ENCODE data around the gene PTGES.
"Not testable (repeated sequence)": the region's sequence is repeated elsewhere in the genome, so short reads cannot be mapped to it uniquely, and the experiment has no call there.

PTGES gene, protein sequence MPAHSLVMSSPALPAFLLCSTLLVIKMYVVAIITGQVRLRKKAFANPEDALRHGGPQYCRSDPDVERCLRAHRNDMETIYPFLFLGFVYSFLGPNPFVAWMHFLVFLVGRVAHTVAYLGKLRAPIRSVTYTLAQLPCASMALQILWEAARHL

DNA sequence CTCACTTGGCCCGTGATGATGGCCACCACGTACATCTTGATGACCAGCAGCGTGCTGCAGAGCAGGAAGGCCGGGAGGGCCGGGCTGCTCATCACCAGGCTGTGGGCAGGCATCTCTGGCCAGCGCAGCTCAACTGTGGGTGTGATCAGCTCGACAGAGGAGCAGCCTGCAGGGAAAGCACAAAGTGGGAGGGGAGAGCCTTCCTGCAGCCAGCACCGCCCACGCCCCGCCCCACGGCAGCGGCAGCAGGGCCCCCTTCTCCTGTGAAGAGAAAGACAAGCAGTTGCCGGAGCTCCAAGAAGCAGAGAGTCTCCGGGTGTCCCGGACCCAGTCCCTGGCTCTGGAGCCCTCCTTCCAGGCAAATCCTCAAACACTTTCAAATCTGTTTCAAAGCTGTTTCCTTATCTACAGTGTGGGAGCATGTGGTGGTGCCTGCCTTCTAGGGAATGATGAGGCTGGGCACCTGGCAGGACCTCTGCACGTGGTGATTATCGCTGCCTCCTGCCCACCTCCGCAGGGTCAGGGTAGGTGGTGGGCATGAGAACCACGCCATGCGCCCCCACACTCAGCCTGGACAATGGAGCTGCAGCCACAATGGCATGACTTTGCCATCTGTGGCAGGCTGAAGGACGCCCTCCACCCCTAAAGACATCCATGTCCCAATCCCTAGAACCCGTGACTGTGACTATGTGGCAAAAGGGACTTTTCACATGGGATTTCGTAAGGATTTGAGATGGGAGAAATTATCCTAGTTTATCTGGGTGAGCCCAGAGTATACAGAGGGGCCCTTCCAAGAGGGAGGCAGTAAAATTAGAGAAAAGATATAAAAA lies at the start of gene PTGES:
TSS of gene PTGES (minus strand) at position 143 of the 830 bp plus-strand sequence. CDS start at position 113, 30 bp downstream.
- DNase-seq: peak; percentile 48

DNA sequence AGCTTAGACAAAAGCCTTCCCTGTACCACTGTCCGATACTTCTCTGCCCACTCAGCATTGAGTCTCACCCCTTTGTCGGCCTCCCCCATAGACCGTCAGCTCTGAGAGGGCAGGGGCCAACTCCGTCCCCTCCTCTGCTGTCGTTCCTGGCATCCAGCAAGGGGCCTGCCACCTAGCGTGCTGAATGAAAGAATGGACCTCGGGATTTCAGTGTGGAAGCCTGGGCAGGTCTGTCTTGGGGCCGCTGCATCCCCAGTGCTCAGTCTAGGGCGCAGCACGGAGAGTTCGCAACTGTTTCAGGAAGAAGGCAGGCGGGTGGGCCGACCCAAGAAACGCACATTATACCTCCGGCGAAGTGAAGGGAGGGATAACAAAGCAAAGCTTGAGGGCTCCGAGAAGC lies 48.7 kb upstream of the PTGES start:
- no peak for DNase-seq

DNA sequence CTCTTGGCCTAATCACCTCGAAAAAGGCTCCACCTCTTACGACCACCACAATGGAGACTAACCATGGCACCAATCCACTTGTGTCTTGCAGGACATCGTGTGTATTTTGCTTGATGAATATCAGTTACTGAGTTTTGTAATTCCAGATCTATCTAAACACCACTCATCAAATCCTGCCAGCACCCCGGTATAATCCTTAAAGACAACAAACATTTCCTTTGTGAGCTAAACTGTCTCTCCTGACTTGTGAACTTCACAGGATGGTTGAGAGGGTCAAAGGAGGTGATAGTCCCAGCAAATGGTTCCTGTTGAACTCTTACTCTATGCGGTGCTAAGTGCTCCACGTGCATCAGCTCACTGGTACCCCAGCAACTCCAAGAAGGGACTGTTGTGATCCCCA lies 46.1 kb upstream of the PTGES start:
- no peak for DNase-seq

DNA sequence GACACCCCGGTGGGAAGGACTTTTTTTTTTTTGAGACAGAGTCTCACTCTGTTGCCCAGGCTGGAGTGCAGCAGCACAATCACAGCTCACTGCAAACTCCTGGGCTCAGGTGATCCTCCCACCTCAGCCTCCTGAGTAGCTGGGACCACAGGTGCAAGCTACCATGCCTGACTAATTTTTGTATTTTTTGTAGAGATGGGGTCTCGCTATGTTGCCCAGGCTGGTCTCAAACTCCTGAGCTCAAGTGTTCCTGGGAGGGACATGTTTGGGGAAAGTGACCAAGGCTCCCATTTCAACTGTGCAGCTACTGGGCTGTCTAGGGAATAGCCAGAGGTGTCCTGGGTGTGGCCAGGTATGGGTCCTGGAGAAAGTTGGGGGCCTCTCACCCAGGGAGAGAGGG lies 43.2 kb upstream of the PTGES start:
- DNase-seq: not testable (repeated sequence)

DNA sequence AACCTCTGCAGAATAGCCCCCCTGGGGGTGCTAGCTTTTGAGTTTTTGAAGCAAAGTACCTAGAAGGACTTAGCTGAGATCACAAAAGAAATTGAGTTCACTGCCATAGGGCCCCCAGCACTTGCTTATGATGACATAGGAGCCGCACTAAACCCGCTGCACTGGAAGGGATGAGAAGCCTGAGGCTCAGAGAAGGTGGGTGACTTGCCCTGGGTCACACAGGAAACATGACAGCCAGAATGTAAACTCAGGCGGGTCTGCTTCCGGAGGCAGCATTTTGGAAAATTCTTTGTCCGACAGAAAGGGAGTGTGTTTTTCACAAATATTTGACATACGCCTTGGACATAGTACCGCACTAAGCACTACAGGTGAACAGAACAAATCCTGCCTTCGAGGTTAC lies 41.7 kb upstream of the PTGES start:
- no peak for DNase-seq

DNA sequence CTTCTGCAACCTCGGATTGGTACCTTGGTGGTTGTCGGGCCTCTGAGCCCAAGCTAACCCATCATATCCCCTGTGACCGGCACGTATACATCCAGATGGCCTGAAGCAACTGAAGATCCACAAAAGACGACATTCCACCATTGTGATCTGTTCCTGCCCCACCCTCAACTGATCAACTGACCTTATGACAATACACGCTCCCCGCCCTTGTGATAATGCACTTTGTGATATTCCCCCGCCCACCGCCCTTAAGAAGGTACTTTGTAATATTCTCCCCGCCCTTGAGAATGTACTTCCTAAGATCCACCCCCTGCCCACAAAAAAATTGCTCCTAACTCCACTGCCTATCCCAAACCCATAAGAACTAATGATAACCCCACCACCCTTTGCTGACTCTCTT lies 33.6 kb upstream of the PTGES start:
- DNase-seq: no peak

DNA sequence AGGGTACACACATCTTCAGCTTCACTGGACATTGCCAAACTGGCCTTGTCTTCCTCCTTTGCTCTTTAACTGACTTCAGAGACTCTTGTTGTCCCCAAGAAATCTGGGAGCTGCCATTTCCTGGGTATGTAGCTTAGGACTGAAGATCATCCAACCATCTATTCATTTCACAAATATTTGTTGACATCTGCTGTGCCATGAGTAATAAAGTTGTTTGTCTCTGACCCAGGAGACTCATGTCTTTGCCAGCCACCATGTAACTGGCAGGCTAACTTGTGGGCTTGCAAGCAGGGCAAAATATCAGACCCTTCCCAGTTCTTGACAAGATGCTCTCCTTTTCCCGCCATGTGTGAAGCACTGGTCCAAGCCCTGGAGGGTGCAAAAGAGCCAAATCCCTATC lies 33.0 kb upstream of the PTGES start:
- DNase-seq: no peak

DNA sequence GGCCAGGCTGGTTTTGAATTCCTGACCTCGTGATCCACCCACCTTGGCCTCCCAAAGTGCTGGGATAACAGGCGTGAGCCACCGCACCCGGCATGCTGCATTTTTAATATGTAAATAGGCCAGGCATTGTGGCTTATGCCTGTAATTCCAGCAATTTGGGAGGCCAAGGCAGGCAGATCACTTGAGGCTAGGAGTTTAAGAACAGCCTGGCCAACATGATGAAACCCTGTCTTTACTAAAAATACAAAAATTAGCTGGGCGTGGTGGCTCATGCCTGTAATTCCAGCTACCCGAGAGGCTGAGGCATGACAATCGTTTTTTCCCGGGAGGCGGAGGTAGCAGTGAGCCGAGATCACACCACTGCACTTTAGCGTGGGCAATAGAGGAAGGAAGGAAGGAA lies 32.1 kb upstream of the PTGES start:
- DNase-seq: not testable (repeated sequence)

DNA sequence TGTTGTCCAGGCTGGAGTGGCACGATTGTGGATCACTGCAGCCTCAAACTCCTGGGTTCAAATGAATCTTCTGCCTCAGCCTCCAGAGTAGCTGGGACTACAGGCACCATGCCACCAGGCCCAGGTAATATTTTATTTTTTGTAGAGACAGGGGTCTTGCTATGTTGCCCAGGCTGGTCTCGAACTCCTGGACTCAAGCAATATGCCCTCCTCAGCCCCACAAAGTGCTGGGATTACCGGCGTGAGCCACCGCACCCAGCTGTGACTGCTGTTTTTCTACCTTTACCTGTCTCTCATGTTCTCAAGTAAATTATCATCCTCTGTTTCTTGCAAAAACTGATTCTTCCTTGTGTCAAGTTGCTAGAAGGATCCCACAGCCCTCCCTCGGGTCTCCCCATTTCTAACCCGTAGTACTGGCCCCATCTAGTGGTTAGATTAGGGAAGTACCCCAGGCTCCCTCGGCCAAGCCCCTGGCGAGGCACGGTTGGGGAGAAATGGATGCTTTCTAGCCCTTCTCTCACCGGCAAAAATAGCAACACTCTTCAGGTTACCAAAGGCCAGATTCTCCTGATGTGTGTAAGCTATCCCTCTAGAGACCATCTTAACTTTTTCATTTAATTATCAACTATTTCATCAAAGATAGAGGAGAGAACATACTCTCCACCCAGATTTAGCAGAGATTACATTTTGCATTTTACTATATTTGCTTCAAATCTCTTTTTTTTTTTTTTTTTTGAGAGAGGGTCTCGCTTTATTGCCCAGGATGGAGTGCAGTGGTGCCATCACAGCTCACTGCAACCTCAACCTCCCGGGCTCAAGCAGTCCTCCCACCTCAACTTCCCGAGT lies 30.9 kb upstream of the PTGES start:
- peak; percentile 62 for DNase-seq

DNA sequence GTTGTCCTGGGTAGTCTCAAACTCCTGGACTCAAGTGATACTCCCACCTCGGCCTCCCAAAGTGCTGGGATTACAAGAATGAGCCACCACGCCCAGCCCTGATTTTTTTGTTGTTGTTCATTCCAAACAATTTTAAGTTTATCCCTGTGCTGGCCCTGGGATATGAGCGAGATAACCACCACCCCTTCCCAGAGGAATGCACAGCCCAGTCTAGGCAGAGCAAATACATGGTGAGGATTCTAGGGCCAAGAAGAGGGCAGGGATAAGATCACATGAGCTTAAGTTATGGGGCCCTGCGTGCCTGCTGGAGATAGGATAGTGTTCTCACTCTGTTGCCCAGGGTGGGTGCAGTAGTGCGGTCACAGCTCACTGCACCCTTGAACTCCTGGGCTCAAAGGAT lies 29.1 kb upstream of the PTGES start:
- DNase-seq: no peak

DNA sequence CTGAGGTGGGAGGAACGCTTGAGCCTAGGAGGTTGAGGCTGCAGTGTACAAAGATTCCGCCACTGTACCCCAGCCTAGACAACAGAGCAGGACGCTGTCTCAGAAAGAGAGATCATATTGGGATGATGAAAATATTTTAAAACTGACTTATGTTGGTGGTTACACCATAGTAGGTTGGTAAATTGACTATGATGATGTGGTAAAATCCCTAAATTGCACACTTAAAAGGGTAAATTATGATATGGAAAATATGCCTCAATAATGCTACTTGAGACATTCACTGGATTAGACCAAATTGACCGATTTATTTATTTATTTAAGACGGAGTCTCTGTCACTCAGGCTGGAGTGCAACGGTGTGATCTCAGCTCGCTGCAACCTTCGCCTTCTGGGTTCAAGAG lies 28.3 kb upstream of the PTGES start:
- DNase-seq: no peak

DNA sequence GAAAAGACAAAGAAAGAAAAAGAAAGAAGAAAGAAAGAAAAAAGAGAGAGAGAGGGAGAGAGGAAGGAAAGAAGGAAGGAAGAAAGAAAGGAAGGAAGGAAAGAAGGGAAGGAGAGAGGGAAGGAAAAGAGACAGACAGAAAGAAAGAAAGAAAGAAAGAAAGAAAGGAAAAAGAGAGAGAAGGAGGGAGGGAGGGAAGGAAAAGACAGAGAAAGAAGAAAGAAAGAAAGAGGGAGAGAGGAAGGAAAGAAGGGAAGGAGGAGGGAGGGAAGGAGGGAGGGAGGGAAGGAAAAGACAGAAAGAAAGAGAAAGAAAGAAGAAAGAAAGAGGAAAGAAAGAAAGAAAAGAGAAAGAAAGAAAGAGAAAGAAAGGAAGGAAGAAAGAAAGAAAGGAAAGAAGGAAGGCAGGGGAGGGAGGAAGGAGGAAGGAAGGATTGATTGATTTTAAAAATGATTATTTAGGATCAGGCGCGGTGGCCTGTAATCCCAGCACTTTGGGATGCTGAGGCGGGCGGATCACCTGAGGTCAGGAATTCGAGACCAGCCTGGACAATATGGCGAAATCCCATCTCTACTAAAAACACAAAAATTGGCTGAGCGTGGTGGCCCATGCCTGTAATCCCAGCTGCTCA lies 26.8 kb upstream of the PTGES start:
- no peak for DNase-seq

DNA sequence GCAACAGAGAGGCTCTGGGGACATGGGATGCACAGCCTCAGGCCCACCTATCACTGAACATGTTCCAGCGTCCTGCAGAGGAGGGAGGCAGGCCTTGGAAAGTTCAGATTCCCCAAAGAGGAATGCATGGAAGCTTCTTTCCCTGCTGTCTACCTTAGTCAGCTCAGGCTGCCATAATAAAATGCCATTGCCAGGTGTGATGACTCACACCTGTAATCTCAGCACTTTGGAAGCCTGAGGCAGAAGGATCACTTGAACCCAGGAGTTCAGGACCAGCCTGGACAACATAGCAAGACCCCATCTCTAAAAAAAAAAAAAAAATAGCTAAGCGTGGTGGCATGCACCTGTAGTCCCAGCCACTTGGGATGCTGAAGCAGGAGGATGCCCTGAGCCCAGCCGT lies 25.6 kb upstream of the PTGES start:
- no peak for DNase-seq

DNA sequence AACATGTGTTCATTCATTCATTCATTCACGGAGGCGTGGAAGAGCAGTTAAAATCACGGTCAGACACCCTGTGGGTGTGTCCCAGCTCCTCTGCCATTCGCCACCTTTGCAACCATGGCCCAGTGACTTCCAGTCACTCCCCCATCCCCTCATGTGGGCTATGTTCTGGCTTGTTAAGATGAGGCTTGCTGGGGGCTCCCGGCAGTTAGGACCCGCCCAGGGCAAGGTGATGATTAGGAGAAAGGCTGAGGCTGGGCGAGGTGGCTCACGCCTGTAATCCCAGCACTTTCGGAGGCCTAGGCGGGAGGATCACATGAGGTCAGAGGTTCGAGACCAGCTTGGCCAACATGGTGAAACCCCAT lies 24.9 kb upstream of the PTGES start:
- no peak for DNase-seq

DNA sequence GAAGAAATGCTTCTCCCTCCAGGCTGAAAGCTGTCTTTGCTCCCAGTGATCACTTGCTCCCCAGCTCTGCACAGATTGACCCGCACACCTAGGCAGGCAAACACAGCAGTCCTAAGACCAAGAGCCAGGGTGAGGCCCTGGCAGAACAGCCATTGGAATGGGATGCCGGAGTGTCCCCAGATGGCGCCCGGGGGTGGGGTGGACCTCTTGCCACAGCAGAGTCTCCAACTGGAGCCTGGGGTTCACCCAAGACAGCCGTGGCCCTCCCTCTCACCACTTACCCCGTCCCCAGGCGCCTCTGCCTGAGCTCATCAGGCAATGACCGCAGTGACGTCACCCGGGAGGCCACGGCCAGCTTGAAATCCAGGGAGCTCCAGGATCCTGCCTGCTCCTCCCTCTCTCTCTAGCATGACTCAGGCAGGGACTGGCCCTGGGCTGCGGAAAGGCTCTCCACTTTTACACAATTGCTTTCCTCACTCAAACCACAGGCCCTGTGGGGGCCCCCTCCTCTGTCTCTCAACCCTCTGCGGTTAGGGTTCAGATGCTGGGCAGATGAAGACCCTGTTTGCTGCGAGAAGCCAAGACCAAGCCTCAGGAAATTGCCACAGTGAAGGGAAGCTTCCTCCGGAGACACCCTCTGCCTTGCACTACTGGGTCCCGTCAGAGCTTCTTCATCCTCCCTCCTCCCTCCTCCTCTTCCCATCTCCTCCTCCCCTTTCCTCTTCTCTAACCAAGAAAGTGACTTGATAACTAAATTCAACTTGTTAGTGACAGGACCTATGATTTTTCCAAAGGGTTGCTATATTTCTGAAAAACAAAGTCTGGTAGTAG lies 24.3 kb upstream of the PTGES start:
- peak; percentile 11 for DNase-seq

DNA sequence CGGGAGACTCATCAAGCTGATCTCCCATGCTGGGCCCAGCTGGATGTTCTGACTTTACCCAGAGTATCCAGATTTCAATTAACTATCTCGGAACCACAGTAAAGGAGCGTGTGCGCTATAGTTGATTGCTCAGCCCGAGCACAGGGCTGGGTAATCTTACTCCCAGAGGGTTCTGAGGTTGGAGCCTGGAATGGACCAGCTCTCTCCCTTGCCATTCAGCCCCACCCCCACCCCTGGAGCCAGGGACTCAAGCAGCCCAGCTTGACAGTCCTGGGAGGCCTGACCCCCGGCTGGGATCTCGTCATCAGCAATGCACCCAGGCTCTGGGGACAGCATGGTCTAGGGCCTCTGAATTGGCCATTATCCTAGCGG lies 23.7 kb upstream of the PTGES start:
- DNase-seq: no peak

DNA sequence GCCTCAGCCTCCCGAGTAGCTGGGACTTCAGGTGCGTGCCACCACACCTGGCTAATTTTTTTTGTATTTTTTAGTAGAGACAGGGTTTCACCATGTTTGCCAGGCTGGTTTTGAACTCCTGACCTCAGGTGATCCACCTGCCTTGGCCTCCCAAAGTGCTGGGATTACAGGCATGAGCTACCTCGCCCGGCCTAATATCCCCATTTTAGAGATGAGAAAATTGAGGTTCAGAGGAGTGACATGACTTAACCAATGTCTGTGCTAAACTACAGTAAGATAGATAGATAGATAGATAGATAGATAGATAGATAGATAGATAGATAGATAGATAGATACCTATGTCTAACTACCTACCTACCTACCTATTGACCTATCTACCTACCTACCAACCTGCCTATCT lies 23.3 kb upstream of the PTGES start:
- DNase-seq: not testable (repeated sequence)

DNA sequence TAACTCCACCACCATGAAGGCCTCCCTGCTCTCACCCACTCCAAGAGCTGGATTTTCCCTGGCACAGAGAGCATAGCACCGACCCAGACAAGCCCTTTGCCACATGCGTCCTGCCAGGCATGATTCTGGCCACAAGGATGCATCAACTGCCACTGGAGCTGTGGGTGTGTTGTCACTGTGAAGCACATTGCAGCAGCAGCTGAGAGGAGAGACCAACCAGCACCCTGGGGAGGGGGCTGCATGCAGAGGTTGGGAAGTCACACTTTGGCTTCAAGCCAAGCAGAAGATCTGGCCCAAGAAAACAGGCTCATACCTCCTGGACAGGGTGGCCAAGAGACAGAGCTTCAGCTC lies 22.6 kb upstream of the PTGES start:
- DNase-seq: no peak

DNA sequence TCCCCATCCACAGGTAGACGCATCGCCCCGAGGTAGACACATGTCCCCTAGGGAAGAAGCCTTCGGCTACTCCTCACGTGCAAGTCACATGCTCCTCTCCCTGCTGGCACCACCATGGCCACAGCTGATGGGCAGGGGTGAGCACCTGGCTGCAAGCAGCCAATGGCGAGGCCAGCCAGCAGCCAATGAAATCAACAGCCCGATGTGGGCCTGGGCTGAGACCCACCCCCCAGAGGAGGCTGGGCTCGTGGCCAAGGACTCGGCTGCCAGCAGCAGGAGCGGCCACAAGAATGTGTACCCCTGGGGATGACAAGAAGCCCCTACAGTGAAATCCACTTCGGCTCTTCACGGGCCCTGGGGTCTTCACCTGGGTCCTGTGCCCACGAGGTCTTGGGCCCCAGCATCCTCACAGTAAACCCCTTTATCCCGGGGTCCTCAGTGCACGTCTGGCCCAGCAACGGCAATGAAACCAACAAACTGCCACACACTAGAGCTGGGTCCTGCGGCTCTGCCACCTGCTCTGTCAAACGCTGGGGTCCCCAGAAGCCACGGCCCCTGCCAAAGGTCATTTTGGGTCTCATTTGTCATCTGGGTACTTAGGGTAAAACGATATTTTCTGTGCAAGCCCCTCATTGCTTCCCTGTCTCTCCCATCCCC lies 22.1 kb upstream of the PTGES start:
- no peak for DNase-seq

DNA sequence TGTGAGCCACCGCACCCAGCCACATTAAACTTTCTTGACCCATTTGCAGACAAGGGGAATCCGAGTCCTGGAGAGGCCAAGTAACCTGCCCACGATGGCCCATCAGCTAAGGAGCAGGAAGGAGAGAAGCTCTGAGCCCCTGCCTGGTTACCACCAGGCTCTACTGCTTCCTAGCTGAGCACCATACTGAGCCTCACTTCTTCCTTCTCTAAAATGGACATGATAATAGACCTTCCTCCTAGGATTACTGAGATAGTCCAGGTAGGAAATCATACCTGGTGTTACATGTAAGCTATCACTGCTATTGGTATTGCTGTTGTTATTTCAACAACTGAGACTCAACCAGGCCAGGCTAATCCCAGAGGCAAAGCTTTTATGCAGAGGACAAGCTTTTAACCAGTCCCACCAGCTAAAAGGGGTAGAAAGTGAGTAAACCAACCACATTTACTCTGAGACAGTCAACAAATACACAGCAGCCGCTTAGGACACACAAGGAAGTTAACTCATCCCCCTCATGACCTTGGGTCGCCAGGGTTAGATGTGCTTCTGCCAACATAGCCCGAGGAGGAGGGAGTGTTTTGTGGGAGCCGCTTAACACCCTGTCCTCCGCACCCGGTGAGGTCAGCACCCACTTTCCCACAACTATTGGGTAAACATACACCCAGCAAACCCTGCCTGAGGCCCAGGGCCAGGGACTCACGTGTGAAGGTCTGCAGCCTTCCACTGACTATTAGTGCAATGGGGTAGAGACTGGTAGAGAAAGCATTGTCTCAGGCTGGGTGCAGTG lies 20.6 kb upstream of the PTGES start:
- no peak for DNase-seq

DNA sequence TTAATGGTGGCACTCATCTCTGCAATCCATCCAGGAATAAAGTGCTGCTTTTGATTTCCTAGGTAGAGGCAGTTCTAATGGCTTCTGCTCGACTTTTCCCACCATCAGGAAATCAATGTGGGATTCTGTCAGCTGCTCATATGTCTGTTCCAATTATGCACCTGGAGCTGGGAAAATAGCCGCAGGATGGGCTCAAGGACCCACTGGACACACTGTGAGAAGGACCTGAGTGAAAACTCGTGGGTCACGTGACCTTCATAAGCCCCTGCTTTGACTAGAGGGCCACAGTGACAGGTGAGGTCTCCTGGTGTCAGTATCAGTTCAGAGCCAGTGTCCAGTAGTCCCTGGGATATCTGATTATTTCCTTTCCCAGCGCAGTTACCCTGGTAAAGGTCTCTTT lies 17.9 kb upstream of the PTGES start:
- DNase-seq: no peak

All from stimulated activated CD4-positive, alpha-beta T cell treated with anti-CD3 and anti-CD28 coated beads, Interleukin-12 subunit alpha, Interleukin-12 subunit beta, amount 100 ng/mL, for 4 hours (primary cell).